SK-N-SH (cell line): ENCODE results near the gene AGAP1.

Experiments used
- CHD2 ChIP-seq: fragments of 150-350 bp; IDR thresholded peaks from 2 replicates; pipeline ENCODE4 v1.6.1; 2018; ENCODE audit warnings: low read length; ENCODE audit not compliant: partially characterized antibody
- CTCF ChIP-seq: fragments of 200-600 bp; sonication (generic); IDR thresholded peaks from 2 replicates; pipeline ENCODE4 v1.6.1; 2017; ENCODE audit warnings: antibody characterized with exemption, mild to moderate bottlenecking, moderate library complexity
- EP300 ChIP-seq, 2 experiments: IDR thresholded peaks; 2 replicates each; pipeline versions ENCODE4 v1.4.0 to v1.6.1; 2012; ENCODE audit warnings: borderline replicate concordance in 1 of 2, low read depth in 1 of 2, low read length in 1 of 2
- SIN3A ChIP-seq: IDR thresholded peaks from 2 replicates; pipeline ENCODE4 v1.6.1; 2012; ENCODE audit warnings: low read depth, mild to moderate bottlenecking, low read length, moderate library complexity, borderline replicate concordance

- TF ChIP-seq CTCF (no peak), SIN3A (no peak), CHD2 (no peak), EP300 (IDR thresholded peaks at IDR 0.05; ENCODE audit: borderline replicate concordance in 1 of 2, low read depth in 1 of 2, low read length in 1 of 2) (no peak)
These were observed 340.3 kb downstream of the AGAP1 start for GRCh38 chr2:235833971-235834620.
